Measurements from ENCODE around the gene MUSTN1. TPM values are rescaled to one million over a fixed set of nuclear protein-coding genes. Genes with fewer than 3 reads are reported as not detected.

Gene MUSTN1
- total and polyA plus RNA-seq, 2 of the 13 experiments (the other 11 are each of a cell fraction or from before 2014, with no cell fraction given), result 0.84 to 1.4 TPM

DNA sequence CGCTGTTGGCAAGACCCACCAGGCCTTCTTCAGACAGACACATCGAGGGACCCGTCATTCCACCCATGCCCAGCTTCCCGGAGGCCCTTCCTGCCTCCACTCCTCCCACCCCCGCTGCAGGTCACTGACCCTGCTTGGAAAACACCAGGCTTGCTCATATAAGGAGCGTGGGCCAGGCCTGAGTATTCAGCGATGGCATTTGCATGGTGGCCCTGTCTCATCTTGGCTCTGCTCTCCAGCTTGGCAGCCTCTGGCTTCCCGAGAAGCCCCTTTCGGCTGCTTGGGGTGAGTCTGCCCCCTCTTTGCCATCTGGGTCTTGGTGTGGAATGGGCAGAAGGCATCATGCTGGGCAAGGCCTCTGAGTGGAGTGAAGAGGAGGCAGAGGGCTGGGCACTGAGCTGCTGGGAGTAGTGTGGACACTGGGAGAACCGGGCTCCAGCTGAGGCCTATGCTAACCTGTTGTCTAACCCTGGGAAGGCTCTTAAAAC lies 40.2 kb downstream of the MUSTN1 start, which contains the start of gene ITIH3 (continued):
- TF ChIP-seq, protein P1, sequence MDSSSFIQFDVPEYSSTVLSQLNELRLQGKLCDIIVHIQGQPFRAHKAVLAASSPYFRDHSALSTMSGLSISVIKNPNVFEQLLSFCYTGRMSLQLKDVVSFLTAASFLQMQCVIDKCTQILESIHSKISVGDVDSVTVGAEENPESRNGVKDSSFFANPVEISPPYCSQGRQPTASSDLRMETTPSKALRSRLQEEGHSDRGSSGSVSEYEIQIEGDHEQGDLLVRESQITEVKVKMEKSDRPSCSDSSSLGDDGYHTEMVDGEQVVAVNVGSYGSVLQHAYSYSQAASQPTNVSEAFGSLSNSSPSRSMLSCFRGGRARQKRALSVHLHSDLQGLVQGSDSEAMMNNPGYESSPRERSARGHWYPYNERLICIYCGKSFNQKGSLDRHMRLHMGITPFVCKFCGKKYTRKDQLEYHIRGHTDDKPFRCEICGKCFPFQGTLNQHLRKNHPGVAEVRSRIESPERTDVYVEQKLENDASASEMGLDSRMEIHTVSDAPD (CRISPR knock-in tag; IDR thresholded peaks at IDR 0.05), result peak; percentile 54; the same call in 1 of the 2 replicates
- TF ChIP-seq, protein P2, sequence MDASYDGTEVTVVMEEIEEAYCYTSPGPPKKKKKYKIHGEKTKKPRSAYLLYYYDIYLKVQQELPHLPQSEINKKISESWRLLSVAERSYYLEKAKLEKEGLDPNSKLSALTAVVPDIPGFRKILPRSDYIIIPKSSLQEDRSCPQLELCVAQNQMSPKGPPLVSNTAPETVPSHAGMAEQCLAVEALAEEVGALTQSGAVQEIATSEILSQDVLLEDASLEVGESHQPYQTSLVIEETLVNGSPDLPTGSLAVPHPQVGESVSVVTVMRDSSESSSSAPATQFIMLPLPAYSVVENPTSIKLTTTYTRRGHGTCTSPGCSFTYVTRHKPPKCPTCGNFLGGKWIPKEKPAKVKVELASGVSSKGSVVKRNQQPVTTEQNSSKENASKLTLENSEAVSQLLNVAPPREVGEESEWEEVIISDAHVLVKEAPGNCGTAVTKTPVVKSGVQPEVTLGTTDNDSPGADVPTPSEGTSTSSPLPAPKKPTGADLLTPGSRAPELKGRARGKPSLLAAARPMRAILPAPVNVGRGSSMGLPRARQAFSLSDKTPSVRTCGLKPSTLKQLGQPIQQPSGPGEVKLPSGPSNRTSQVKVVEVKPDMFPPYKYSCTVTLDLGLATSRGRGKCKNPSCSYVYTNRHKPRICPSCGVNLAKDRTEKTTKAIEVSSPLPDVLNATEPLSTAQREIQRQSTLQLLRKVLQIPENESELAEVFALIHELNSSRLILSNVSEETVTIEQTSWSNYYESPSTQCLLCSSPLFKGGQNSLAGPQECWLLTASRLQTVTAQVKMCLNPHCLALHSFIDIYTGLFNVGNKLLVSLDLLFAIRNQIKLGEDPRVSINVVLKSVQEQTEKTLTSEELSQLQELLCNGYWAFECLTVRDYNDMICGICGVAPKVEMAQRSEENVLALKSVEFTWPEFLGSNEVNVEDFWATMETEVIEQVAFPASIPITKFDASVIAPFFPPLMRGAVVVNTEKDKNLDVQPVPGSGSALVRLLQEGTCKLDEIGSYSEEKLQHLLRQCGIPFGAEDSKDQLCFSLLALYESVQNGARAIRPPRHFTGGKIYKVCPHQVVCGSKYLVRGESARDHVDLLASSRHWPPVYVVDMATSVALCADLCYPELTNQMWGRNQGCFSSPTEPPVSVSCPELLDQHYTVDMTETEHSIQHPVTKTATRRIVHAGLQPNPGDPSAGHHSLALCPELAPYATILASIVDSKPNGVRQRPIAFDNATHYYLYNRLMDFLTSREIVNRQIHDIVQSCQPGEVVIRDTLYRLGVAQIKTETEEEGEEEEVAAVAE (CRISPR knock-in tag; IDR thresholded peaks at IDR 0.05; ENCODE audit: borderline replicate concordance), result no peak; the same call in 1 of the 2 replicates
- TF ChIP-seq, protein P3, sequence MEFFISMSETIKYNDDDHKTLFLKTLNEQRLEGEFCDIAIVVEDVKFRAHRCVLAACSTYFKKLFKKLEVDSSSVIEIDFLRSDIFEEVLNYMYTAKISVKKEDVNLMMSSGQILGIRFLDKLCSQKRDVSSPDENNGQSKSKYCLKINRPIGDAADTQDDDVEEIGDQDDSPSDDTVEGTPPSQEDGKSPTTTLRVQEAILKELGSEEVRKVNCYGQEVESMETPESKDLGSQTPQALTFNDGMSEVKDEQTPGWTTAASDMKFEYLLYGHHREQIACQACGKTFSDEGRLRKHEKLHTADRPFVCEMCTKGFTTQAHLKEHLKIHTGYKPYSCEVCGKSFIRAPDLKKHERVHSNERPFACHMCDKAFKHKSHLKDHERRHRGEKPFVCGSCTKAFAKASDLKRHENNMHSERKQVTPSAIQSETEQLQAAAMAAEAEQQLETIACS (CRISPR knock-in tag; IDR thresholded peaks at IDR 0.05), result no peak
- no peak for TF ChIP-seq SUZ12 (IDR thresholded peaks at IDR 0.05; ENCODE audit: low read depth, low read length)
- TF ChIP-seq, protein P4, sequence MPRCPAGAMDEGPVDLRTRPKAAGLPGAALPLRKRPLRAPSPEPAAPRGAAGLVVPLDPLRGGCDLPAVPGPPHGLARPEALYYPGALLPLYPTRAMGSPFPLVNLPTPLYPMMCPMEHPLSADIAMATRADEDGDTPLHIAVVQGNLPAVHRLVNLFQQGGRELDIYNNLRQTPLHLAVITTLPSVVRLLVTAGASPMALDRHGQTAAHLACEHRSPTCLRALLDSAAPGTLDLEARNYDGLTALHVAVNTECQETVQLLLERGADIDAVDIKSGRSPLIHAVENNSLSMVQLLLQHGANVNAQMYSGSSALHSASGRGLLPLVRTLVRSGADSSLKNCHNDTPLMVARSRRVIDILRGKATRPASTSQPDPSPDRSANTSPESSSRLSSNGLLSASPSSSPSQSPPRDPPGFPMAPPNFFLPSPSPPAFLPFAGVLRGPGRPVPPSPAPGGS (CRISPR knock-in tag; IDR thresholded peaks at IDR 0.05), result peak; percentile 59; the same call in 1 of the 2 replicates
- TF ChIP-seq ZNF598 (CRISPR knock-in tag; IDR thresholded peaks at IDR 0.05; ENCODE audit: borderline replicate concordance), result 0 out of 2 replicates have a peak, but pooled peaks have one; percentile 18
- no peak for TF ChIP-seq TCF7L2 (IDR thresholded peaks at IDR 0.05; ENCODE audit: low read depth, low read length)
- TF ChIP-seq ZNF331 (CRISPR knock-in tag; IDR thresholded peaks at IDR 0.05), result no peak
- TF ChIP-seq ZNF761 (CRISPR knock-in tag; conservative IDR thresholded peaks at IDR 0.05), result no peak
- TF ChIP-seq, protein P5, sequence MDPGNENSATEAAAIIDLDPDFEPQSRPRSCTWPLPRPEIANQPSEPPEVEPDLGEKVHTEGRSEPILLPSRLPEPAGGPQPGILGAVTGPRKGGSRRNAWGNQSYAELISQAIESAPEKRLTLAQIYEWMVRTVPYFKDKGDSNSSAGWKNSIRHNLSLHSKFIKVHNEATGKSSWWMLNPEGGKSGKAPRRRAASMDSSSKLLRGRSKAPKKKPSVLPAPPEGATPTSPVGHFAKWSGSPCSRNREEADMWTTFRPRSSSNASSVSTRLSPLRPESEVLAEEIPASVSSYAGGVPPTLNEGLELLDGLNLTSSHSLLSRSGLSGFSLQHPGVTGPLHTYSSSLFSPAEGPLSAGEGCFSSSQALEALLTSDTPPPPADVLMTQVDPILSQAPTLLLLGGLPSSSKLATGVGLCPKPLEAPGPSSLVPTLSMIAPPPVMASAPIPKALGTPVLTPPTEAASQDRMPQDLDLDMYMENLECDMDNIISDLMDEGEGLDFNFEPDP (CRISPR knock-in tag; conservative IDR thresholded peaks at IDR 0.05), result no peak
- TF ChIP-seq NR2F6 (IDR thresholded peaks at IDR 0.05), result peak; percentile 90
- TF ChIP-seq NR2F6 (CRISPR knock-in tag; IDR thresholded peaks at IDR 0.05), result peak; percentile 96
- peak; percentile 51 for TF ChIP-seq SKI (IDR thresholded peaks at IDR 0.05; ENCODE audit: partially characterized antibody)
- TF ChIP-seq CREB1 (IDR thresholded peaks at IDR 0.05), result no peak
- TF ChIP-seq CREB1 (CRISPR knock-in tag; IDR thresholded peaks at IDR 0.05), result no peak
- TF ChIP-seq, protein P6, sequence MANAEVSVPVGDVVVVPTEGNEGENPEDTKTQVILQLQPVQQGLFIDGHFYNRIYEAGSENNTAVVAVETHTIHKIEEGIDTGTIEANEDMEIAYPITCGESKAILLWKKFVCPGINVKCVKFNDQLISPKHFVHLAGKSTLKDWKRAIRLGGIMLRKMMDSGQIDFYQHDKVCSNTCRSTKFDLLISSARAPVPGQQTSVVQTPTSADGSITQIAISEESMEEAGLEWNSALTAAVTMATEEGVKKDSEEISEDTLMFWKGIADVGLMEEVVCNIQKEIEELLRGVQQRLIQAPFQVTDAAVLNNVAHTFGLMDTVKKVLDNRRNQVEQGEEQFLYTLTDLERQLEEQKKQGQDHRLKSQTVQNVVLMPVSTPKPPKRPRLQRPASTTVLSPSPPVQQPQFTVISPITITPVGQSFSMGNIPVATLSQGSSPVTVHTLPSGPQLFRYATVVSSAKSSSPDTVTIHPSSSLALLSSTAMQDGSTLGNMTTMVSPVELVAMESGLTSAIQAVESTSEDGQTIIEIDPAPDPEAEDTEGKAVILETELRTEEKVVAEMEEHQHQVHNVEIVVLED (CRISPR knock-in tag; IDR thresholded peaks at IDR 0.05; ENCODE audit: borderline replicate concordance), result peak; percentile 44; the same call in 1 of the 2 replicates
- TF ChIP-seq SMYD3 (CRISPR knock-in tag; IDR thresholded peaks at IDR 0.05), result no peak
- TF ChIP-seq STAT5B (CRISPR knock-in tag; IDR thresholded peaks at IDR 0.05), result no peak
- TF ChIP-seq ZNF382 (CRISPR knock-in tag; IDR thresholded peaks at IDR 0.05; ENCODE audit: borderline replicate concordance), result no peak
- no peak for TF ChIP-seq SETDB1 (CRISPR knock-in tag; IDR thresholded peaks at IDR 0.05; ENCODE audit: borderline replicate concordance)
